IPS-18a (cell line): ENCODE data around the gene CDKAL1.
"Not testable (repeated sequence)": the region's sequence is repeated elsewhere in the genome, so short reads cannot be mapped to it uniquely, and the experiment has no call there.

ENCODE experiments used
- H3K27ac ChIP-seq: one replicate; pipeline ENCODE4 v1.5.1; 2013; ENCODE audit warnings: low read length
- H3K27me3 ChIP-seq: one replicate; pipeline ENCODE4 v1.6.1; 2013; ENCODE audit warnings: mild to moderate bottlenecking, low read length; ENCODE audit not compliant: control insufficient read depth, insufficient read depth
- H3K36me3 ChIP-seq: one replicate; pipeline ENCODE4 v1.6.1; 2013; ENCODE audit warnings: low read depth, low read length; ENCODE audit not compliant: control insufficient read depth
- H3K4me1 ChIP-seq: one replicate; pipeline ENCODE4 v1.6.1; 2013; ENCODE audit warnings: low read depth, low read length; ENCODE audit not compliant: control insufficient read depth
- H3K4me3 ChIP-seq: one replicate; pipeline ENCODE4 v1.5.1; 2013; ENCODE audit warnings: low read length
- H3K9ac ChIP-seq: one replicate; pipeline ENCODE4 v1.6.1; 2013; ENCODE audit warnings: mild to moderate bottlenecking, low read length, moderate library complexity
- H3K9me3 ChIP-seq: one replicate; pipeline ENCODE4 v1.6.1; 2013; ENCODE audit warnings: low read depth, low read length; ENCODE audit not compliant: control insufficient read depth

CDKAL1 gene

DNA sequence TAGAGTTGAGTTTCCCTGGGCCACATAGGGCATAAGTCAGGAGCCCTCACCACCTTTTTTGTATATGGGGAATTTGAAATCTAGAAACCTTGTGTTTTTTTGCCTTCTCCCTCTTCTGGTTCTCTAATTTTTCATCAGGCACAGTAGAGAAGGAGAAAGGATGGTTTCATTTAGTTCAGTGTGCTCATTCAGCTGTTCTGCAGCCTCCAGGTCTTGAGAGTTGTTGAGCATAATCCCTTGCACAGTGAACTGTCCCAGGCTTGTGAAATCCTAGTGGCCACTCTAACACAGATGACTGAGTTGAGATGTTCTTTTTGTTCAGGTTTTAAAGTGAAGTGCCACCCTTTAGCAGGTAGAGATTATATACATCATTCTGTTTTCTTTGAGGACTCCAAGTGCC is 183.5 kb downstream of the CDKAL1 start:
- H3K4me1 ChIP-seq, result no peaks in the 10 kb centered on the region
- no peaks in the 10 kb centered on the region for H3K36me3 ChIP-seq
- no peak overlapping the region for H3K4me3 ChIP-seq
- H3K27me3 ChIP-seq, result no peaks in the 10 kb centered on the region
- H3K9me3 ChIP-seq, result no peaks in the 10 kb centered on the region
- no peak overlapping the region for H3K9ac ChIP-seq
- no peak overlapping the region for H3K27ac ChIP-seq

DNA sequence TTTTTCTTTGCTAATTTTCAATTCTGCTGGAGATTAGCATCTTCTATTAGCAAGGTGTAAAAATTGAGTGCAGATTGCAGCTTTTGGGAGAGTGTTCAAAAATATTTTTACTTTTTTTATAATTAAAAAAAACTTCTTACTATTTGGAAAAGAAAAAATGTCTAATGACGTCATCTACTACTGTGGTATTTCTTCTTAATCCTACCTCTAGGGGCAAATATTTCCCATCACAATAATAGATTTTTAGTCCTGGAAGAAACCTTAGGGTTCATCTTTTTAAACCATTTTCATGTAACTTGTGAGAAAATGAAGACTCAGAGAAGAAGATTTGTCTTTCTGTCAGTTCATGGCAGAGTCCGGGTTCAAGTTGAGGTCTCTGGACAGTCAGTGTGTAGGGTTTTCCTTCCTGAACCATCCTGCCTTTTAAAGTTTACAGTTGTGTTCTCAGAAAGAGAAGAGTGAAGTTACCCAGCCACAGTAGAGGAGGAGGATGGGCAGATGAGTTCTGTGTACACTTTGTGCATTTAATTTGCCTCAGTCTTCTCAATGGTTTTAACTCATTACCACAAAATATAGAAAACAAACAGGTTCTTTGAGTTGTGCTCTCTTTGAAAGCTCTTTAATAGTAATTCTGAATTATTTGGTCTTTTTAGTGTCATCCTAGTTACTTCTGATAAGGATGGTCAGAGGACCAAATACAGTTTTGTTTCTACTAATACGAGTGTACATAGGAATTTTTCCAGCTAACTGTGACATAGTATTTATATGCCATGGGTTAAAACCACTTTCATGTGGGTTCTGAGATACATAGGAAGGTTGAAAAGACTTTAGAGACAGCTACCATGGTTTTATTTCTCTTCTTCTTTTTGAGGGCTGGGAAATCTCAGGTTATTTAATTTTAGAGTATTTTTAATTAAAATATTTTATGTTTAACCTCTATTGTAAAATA is 184.7 kb downstream of the CDKAL1 start:
- Histone ChIP-seq H3K9me3 (no peaks in the 10 kb centered on the region), H3K27ac (no peak overlapping the region), H3K9ac (no peak overlapping the region), H3K4me3 (no peak overlapping the region), H3K27me3 (no peaks in the 10 kb centered on the region), H3K36me3 (no peaks in the 10 kb centered on the region), H3K4me1 (no peaks in the 10 kb centered on the region)

DNA sequence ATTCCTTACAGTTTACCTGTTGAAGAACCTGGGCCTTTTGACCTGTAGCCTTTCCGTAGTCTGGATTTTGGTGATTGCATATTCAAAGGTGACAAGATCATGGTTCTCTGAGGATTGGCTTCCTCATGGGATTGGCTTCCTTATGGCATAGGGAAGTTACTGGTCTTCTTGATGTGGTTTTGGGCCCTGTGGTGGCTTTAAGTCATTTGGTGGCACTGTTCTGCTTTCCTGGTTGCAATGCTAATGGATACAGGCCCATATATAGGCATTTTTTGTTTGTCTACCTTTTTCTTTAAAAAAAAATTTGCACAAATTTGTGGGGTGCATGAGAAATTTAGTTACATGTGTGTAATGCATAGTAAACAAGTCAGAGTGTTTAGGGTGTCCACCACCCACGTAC is 185.7 kb downstream of the CDKAL1 start:
- Histone ChIP-seq H3K4me1 (peaks cover 6% of the 10 kb centered on the region), H3K27ac (no peak overlapping the region), H3K36me3 (no peaks in the 10 kb centered on the region), H3K4me3 (no peak overlapping the region), H3K9me3 (no peaks in the 10 kb centered on the region), H3K9ac (no peak overlapping the region), H3K27me3 (no peaks in the 10 kb centered on the region)

DNA sequence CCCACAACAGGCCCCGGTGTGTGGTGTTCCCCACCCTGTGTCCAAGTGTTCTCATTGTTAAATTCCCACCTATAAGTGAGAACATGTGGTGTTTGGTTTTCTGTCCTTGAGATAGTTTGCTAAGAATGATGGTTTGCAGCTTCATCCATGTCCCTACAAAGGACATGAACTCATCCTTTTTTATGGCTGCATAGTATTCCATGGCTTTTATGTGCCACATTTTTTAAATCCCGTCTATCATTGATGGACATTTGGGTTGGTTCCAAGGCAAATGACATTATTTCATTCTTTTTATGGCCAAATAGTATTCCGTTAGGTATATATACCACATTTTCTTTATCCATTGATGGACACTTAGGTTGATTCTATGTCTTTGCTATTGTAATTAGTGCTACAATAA is 186.9 kb downstream of the CDKAL1 start:
- not testable (repeated sequence) for H3K27me3 ChIP-seq, H3K9me3 ChIP-seq, H3K4me3 ChIP-seq, H3K27ac ChIP-seq, H3K9ac ChIP-seq, H3K36me3 ChIP-seq, H3K4me1 ChIP-seq

DNA sequence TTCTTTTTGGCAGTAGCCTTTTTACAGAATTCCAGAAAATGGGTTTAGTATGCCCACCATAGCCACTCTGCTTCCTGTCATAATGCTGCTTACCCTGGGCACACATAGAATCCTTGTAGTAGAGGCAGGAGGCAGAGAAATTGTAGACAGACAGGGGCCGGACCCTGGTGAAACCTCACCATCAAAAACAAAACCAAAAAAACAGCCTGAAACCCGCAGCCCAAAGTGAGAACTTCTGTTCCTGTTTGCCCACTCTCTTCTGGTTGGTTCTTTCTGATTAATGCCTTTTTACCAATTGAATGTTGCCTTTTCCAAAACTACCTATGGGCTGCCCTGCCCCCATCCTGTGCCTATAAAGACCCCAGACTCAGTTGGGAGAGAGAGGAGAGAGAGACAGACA is 188.2 kb downstream of the CDKAL1 start:
- H3K9me3 ChIP-seq, result no peaks in the 10 kb centered on the region
- no peak overlapping the region for H3K27ac ChIP-seq
- no peak overlapping the region for H3K4me3 ChIP-seq
- no peak overlapping the region for H3K9ac ChIP-seq
- peaks cover 18% of the 10 kb centered on the region for H3K4me1 ChIP-seq
- H3K36me3 ChIP-seq, result no peaks in the 10 kb centered on the region
- H3K27me3 ChIP-seq, result no peaks in the 10 kb centered on the region

DNA sequence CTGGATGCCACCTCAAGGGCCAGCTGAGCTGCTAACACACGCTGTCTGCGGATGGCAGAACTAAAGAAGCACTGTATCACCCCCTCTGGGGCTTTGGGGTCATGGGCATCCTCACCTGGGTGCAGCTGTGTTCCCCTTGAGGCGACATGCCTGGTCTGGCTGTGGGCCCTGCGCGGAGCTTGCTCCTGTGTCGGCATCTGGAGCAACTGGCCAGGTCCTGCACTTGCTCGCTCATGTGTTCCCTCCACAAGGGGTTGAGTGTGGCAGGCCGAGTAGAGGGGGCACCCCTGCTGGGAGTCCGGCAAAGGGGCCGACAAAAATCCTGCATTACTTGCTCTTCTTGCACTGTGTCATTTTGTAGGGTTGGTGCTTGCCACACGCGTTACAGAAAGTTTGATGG is 189.0 kb downstream of the CDKAL1 start:
- H3K4me1 ChIP-seq, result peaks cover 24% of the 10 kb centered on the region
- H3K9me3 ChIP-seq, result no peaks in the 10 kb centered on the region
- no peak overlapping the region for H3K4me3 ChIP-seq
- no peak overlapping the region for H3K9ac ChIP-seq
- H3K27ac ChIP-seq, result no peak overlapping the region
- no peaks in the 10 kb centered on the region for H3K36me3 ChIP-seq
- H3K27me3 ChIP-seq, result no peaks in the 10 kb centered on the region

DNA sequence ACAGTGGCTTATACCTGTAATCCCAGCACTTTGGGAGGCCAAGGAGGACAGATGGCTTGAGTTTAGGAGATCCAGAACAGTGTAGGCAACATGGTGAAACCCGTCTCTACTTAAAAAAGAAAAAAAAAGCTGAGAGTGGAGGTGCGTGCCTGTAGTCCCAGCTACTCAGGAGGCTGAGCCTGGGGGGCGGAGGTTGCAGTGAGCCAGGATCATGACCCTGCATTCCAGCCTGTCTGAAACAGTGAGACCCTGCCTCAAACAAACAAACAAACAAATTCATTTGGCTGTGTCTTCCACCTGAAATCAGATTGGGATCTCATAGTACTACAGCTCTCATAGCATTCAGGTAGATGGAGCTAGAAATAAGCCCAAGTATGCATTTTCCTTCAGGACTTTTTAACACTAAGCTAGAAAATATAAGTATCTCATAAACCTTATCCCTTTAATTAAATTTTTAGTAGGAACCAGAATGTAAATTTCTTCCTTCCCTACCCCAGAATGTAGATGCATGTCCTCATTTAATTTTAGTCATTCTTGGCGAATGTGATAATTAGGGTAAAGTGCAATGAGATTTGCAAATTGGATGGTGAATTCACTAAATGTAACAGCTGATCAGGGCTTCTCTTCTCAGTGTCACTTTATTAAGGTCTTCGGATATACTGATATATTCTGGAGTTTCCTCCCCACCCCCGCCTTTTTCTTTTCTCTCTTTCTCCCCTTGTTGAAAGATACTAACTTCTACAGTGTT is 190.4 kb downstream of the CDKAL1 start:
- Histone ChIP-seq H3K9ac (no peak overlapping the region), H3K9me3 (no peaks in the 10 kb centered on the region), H3K4me1 (peaks cover 24% of the 10 kb centered on the region), H3K27me3 (no peaks in the 10 kb centered on the region), H3K4me3 (no peak overlapping the region), H3K36me3 (no peaks in the 10 kb centered on the region), H3K27ac (no peak overlapping the region)

DNA sequence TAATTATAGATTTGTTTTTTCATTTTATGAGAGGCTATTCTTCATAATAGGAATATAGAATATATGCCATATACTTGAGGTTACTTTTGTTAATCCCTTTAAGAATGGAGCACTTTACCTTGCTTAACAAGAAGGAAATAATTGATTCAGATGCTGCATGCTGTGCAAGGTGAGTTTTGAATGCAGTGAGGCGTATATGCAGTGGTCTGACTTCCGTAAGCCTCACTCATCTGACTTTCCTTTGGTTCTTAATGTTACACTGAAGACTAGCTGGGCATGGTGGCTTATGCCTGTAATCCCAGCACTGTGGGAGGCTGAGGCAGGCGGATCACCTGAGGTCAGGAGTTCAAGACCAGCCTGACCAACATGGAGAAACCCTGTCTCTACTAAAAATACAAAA is 191.0 kb downstream of the CDKAL1 start:
- not testable (repeated sequence) for H3K27ac ChIP-seq, H3K9me3 ChIP-seq, H3K4me3 ChIP-seq, H3K9ac ChIP-seq, H3K36me3 ChIP-seq, H3K27me3 ChIP-seq
- H3K4me1 ChIP-seq, result peaks cover 24% of the 10 kb centered on the region

DNA sequence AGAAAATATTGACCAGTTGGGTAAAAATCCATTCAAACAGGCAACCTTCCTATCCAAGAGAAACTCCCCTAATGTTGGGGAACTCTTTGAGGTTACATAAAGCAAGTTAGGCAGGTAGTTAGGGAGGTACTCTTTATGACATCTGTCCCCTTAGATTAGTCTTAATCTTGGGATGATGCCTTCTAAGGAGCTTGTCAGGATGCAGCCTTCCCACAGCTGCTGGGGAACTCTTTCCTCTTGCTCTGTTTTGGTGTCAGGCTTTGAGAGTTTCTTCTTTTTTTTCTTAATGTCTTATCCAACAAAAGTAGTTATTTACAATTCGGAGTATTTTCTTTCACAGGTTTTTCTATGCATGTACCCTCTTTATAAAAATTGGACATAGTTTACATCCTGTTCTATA is 194.8 kb downstream of the CDKAL1 start:
- H3K27ac ChIP-seq, result no peak overlapping the region
- H3K4me1 ChIP-seq, result peaks cover 24% of the 10 kb centered on the region
- H3K9ac ChIP-seq, result no peak overlapping the region
- no peaks in the 10 kb centered on the region for H3K9me3 ChIP-seq
- H3K4me3 ChIP-seq, result no peak overlapping the region
- H3K36me3 ChIP-seq, result no peaks in the 10 kb centered on the region
- H3K27me3 ChIP-seq, result no peaks in the 10 kb centered on the region

DNA sequence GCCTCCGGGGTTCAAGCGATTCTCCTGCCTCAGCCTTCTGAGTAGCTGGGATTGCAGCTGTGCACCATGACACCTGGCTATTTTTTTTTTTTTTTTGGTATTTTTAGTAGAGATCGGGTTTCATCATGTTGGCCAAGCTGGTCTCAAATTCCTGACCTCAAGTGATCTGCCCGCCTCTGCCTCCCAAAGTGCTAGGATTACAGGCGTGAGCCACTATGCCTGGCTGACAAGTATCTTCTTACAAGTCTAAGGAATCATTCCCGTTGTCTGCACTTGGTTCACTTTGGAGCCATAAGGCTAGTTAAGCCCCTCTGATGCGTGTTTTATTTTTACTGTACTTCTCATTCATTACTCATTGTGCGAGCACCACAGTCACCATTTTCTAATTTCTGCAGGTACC is 198.1 kb downstream of the CDKAL1 start:
- H3K4me1 ChIP-seq, H3K27ac ChIP-seq, H3K9me3 ChIP-seq, H3K27me3 ChIP-seq, H3K36me3 ChIP-seq, H3K4me3 ChIP-seq, H3K9ac ChIP-seq: not testable (repeated sequence)

DNA sequence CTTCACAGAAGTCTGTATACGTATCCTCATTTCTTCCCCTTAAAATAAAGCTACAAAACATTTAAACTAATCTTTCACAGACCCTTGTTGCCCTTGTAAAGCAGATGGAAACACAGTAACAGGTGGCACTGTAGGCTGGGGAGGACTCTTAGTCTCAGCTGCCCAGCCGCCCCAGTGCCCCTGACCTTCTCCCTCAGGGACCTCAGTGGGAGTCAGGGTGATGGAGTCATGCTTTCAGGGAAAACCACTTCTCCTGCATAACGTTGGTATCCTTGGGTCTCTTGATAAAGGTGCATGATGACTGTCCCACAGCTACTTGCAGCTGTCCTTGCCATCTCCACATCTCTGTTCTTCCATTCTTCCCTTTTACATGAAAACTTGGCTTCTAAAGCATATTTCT is 198.6 kb downstream of the CDKAL1 start:
- Histone ChIP-seq H3K36me3 (no peaks in the 10 kb centered on the region), H3K4me1 (peaks cover 1% of the 10 kb centered on the region), H3K9ac (no peak overlapping the region), H3K27ac (no peak overlapping the region), H3K4me3 (no peak overlapping the region), H3K9me3 (no peaks in the 10 kb centered on the region), H3K27me3 (no peaks in the 10 kb centered on the region)

DNA sequence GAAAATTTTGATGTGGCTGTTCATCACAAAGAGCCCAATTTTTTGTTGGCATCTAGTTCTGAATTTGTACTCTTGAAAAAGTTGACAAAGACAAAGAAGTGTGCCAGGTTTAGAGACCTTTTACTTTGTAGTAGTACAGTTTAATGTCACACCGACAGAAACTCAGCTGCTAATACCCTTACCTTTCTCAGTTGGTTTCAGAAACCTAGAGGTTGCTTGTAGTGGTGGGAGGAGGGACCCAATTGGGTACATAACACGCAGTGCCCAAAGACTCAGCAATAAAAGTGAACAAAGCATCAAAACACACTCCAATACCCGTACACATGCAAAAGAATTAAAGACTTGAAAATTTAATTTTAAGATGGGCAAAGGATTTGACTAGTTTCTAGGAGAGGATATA is 203.7 kb downstream of the CDKAL1 start:
- Histone ChIP-seq H3K4me1 (no peaks in the 10 kb centered on the region), H3K27me3 (no peaks in the 10 kb centered on the region), H3K27ac (no peak overlapping the region), H3K36me3 (no peaks in the 10 kb centered on the region), H3K9me3 (no peaks in the 10 kb centered on the region), H3K4me3 (no peak overlapping the region), H3K9ac (no peak overlapping the region)
